GM18526 (cell line): ENCODE results near the gene CHFR.

ENCODE experiments used
- POLR2A ChIP-seq: IDR thresholded peaks from 3 replicates; pipeline ENCODE4 v1.6.1; 2011; ENCODE audit not compliant: insufficient read length; ENCODE audit errors: extremely low read depth

Gene CHFR

DNA sequence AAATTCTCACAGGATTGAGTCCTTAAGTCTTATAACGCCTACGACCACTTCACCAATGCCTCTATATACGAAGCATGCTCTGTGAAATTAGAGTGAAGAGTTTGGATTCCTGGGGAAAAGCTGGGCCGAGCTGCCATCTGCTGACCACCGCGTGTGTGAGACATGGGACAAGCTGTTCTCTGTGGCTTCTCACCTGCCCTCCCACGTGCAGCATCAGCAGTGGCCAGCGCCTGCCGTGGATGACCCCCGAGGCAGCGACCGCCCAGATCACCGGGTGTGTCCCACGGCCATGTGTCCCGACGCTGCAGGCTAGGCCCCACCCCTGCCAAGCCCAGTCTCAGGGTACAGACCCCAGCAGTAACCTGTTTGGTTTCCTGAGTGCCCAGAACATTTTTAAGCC lies 37.1 kb downstream of the CHFR start:
- TF ChIP-seq POLR2A = no peak

DNA sequence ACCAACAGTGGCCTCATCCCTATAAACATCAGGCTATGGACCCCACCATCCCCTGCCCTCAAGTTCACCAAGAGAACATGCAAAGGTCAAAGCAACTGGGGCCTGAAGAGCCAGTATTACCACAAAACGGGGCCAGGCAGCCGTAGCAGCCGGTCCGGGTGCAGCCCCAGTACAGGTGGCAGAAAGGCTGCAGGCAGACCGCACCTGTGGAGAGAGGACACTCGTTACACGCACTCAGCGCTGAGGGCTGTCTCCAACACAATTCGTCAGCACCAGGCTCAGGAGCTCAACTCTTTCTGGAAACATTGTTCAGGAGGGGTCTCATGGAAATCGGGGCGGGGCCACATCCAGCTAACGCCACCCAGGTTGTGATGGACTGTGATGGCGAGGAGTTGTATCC lies 38.9 kb downstream of the CHFR start:
- no peak for TF ChIP-seq POLR2A

DNA sequence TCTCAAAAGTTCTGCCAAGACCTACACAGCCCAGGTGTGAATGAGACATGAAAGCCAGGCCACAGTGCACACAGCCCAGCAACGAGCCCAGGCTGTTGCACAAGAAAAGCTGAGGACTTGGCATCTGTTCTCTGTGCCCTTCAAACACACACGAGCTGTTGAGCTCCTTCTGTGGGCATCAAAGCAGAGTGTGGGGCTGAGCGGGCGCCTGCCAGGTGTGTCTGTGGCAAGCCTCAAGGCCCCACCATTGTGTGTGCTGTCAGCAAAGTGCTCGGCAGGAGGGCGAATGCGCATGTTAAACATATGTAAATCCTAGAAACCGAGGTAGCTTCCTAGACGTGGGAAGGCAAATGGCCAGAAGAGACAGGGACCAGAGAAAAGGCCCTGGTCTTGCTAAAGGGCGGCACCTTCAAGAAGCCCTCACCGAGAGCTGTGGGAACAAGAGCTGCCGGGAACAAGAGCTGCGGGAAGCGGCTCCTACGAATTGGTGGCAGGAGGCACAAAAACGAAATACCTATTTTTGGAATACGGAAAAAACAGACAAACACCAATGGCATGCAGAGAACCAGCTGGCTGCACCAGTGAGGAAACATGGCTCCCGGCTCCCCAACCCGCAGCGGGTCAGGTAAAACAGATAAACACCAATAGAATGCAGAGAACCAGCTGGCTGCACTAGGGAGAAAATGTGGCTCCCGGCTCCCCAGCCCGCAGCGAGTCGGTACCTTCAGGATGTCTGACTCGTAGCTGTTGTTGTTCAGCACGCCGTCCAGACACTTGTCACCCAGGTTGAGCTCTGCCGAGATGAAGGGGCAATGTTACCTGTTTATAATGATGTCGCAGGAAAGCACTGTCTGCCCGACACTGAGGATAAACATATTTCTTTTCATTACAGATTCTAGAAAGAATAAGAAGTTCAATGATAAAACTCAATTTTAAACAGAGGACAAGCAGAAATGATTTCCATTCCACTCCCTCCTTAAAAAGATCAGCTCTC lies 39.7 kb downstream of the CHFR start:
- no peak for TF ChIP-seq POLR2A

DNA sequence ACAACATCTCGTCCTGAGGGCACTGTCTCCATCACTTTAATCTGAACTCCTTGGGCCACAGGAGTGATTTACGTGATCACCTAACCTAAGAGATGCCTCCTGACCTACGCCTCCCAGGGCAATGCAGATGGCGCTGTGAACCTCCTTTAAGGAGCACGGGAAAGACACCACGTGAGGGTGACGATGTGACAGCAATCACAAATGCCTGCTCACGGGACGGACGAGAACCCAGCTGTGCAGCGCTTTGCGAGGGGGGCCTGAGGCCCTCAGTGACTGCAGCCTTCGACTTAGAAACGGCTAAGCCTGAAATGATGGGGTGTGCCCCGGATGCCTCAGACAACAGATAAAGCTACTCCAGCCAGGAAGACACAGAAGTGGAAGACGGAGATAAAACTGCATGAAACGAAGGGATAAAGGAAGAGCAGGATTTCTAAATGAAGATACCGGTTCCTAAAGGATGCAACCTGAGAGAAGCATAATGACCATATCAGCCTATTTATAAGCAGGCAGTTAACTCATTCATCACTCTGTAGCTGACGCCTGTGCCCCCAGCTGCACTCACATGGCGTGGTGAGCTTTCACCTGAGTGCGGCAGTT lies 44.9 kb downstream of the CHFR start:
- TF ChIP-seq POLR2A = no peak

DNA sequence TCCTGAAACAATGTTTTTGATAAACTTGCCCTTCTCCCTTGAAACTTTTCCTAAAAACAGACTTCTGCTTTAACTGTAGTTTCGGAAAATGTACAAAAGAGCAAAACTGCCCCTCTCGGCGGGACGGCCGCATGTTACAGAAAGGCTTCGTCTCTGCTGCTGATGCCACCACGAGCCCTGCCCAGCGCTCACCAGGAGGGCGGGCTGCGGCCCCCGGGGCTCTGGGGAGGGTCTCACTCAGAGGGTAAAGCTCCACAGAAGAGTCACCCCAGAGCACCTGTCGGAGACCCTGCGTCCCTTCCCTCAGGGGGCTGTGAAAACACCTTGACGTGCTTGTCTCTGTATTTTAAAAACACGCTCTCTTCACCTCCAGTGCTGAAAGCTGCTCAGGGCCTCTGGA lies 46.3 kb downstream of the CHFR start:
- TF ChIP-seq POLR2A = no peak

DNA sequence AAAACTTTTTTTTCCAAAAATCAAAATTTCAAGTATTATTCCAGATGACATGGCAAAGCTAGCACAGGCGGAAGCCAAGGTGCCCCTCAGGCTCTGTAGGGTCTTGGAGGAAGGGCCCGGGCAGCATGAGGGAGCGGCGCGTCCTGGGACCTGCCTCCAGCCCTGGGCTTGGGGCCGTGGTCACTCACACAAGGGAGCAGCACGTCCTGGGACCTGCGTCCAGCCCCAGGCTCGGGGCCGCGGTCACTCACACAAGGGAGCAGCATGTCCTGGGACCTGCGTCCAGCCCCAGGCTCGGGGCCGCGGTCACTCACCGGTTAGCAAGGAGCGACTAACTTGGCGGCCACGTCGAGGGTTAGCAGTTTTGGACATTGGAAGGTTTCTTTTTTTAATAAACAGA lies 46.9 kb downstream of the CHFR start:
- no peak for TF ChIP-seq POLR2A

DNA sequence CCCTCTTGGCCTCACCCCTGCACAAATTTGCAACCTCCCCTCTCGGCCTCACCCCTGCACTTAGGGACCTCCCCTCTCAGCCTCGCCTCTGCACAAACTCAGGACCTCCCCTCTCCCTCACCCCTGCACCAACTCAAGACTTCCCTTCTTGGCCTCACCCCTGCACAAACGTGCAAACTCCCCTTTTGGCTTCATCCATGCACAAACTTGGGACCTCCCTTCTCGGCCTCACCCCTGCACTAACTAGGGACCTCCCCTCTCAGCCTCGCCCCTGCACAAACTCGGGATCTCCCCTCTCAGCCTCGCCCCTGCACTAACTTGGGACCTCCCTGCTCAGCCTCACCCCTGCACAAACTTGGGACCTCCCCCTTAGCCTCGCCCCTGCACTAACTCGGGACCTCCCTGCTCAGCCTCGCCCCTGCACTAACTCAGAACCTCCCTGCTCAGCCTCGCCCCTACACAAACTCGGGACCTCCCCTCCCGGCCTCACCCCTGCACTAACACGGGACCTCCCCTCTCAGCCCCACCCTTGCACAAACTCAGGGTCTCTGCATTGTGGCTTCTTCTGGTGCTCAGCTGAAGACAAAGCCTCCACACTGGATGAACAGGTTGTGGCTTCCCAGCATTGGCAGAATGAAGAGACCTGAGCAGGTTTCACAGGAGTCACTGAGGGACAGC lies 47.7 kb downstream of the CHFR start:
- TF ChIP-seq POLR2A = no peak

DNA sequence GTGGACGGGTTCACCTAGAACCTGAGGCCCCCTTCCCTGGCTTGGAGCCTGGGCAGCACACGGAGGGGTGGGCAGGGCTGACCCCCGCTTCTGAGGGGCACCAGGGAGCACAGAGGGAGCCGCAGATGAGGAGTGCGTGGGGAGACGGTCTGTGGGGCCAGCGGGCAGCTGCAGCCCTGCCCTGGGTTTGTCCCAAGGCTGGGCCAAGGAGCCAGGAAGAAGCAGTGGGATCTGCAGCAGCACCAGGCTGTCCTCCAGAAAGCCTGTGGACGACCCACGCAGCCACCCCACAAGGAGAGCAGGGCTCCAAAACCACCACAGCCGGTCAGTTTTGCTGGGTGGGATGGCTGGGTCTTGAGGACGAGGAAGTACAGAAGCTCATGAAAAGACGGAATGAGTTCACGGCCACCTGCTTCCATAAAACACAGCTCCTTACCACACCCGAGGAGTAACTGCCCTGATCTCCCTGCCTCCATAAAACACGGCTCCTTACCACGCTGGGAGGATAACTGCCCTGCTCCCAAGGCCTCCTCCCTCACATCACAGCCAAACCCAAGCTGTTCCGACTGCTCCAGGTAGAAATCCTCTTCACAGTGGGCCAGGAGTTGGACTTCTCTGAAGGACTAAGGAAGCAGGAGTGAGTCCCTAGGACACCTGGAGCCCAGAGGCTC lies 48.9 kb downstream of the CHFR start:
- TF ChIP-seq POLR2A = no peak

DNA sequence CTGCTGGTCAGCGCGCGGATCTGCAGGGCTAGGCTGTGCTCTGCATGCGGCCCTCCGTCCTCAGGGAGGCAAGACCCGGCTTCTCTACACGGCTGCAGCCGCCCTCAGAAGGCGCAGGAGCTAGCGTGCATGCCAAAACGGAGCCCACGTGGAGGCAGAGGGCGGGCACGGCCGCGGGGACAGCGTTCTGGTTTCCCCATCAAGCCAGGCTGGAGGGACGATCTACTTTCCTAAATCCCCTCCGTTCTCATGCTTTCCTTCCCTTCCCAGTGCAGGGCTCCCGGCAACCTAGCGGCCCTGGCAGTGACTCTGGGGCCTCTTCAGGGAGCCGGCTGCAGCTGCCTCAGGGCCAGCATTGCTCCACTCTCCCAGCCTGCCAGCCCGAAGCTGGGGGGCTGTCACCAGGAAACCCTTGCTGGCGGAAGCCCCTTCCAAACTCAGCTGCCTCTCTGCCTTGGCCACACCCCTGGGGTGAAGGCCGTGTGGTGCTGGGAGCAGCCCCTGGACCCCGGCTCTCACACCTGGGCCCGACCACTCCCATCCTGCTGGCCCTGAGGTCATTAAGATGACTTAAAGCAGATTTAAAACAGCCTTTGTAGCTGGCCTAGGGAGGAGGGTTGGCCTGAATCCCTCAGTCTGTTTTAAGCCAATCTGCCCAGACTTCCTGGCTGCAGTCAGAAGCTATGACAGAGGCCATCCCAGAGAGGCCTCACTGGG lies 49.6 kb downstream of the CHFR start:
- TF ChIP-seq POLR2A = no peak

DNA sequence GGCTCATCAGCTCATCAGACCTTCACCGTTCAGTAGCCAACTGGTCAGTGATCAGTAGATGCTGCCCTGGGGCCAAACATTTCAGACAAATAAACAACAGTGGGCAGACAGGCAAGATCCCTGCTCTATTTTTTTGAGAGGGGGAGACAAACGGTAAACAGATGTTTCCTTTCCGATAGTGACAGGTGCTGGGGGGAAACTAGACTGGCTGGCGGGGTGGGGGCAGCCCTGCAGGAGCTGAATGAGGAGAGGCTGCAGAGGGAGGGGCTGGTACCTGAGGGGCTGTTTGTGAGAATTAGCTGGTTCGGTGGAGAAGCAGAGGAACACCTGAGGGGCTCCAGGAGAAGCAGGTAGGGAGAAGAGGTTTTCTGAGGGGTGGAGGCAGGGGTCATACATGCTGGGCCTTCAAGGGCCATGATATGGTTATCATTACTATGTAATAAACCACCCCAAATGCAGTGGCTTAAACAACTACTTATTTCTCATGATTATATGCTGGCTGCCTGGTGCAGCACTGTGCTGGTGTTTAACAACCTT lies 50.5 kb downstream of the CHFR start:
- no peak for TF ChIP-seq POLR2A

DNA sequence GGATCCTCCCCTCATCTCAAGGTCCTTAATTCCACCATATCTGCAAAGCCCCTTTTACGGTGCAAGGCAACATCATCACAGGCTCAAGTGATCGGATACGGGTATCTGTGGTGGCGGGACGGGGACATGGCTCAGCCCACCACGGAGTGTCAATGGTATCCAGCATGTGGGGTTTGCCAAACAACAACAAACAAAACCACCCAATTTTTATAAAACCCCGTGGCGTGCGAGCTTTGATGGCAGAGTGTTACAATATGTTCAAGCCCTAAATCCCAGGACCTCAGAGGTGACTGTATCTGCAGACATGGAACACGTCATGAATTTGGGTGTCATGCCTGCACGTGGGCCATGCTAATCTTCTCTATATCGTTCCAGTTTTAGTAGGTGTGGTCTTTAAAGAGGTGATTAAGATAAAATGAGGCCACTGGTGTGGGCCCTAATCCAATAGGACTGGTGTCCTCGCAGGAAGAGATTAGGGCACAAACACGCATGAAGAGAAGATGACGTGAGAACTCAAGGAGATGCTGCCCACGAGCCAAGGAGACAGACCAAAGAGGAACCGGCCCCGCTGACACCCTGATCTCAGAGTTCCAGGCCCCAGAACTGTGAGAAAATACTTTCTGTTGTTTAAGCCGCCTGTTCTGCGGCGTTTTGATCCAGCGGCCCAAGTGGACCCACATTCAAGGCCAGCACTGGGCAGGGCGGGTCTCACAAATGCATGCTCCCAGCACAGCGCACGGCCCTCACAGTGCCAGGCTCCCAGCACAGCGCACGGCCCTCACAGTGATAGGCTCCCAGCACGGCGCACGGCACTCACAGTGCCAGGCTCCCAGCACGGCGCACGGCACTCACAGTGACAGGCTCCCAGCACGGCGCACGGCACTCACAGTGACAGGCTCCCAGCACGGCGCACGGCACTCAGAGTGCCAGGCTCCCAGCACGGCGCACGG lies 52.1 kb downstream of the CHFR start:
- no peak for TF ChIP-seq POLR2A

DNA sequence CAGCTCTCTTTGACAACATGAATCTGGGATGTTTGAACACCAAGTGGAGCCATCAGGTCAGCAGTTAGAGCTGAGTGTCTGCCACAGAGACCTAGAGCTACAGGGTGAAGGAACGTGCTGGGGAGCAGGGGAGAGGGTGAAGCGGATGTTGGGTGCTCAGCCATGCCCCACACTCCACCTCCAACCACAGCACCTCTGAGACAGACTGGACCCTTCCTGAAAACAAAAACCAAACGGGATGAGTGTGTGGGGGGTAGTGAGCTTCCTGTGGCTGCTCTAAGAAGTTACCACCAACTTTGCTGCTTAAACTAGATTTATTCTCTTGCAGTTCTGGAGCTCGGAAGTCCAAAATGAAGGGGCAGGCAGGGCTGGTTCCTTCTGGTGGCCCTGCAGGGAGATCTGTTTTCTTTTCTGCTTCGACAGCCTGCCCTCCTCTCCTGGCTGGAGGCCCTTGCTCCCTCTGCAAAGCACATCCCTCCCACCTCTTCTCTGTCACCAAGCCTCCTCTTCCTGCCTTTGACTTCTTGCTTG lies 53.2 kb downstream of the CHFR start:
- TF ChIP-seq POLR2A = no peak

DNA sequence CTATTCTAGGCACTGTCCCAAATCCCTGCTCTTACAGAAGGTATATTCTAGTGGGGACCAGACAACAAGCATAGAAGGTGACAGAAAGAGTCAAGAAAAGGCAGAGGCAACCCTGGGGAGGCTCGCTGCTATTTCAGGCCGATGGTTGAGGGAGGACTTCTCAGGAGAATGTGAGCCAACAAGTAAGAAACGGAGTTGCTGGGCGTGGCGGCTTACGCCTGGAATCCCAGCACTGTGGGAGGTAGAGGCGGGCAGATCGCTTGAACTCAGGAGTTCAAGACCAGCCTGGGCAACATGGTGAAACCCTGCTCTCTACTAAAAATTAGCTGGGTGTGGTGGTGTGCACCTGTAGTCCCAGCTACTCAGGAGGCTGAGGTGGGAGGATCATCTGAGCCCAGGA lies 54.1 kb downstream of the CHFR start:
- TF ChIP-seq POLR2A = no peak

DNA sequence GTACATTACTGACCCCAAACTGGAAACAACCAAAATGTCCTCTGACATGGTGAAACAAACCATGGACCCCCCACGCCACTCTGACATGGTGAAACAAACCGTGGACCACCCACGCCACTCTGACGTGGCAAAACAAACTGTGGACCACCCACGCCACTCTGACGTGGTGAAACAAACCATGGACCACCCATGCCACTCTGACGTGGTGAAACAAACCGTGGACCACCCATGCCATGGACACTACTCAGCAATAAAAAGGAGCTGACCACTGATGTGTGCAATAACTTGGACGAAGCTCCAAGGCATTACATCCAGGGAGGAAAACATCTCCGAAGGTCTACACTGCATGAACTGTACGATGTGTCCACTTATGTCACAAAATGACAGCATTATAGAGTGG lies 55.6 kb downstream of the CHFR start:
- no peak for TF ChIP-seq POLR2A
